CD4-positive, alpha-beta T cell treated with Interleukin-4 for 4 hours (primary cell): ENCODE results near the gene KRTAP3-2.

Experiments
- DNase-seq: peaks from one replicate; pipeline ENCODE4 v3.0.0-alpha.2; 2020

KRTAP3-2 gene

DNA sequence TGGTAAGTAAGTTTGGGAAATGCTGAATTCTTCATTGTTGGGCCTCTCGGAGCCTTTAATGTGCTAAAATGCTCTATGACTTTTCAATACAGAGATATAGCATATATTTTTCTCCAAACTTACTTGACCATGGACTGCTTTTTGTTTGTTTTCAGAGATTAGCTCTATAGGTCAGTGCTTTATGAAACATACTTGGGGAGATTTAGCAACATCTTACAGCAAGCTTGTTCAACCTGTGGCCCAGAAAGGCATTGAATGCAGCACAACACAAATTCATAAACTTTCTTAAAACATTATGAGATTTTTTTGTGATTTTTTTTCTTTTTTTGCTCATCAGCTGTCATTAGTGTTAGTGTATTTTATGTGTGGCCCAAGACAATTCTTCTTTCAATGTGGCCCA is 10.2 kb upstream of the KRTAP3-2 start:
- no peak for DNase-seq

- DNase-seq = no peak
Observed at GRCh38 chr17:41009301-41009760, 9.6 kb upstream of the KRTAP3-2 start.

DNA sequence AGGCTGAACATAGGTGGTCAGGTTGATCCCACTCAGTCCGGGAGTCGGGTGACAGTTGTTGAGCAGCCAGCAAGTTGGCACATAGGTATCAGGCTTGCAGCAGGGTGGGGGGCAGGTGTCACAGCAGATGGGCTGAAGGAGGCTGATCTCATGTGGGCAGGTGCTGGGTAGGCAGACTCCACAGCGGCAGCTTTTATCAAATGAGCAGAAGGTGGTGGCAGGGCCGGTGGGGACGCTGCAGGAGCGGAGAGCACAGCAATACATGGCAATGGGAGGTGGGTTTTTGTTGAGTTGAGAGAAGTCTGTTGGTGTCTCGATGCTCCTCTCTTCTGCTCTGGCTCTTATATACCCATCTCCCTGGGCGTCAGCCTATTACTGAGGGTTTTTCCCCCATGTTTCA is 9.1 kb upstream of the KRTAP3-2 start, which contains the start of gene KRTAP3-1:
KRTAP3-1 (minus strand) TSS at position 318 of the 400 bp plus-strand sequence; CDS start at position 264, 54 bp downstream.
- no peak for DNase-seq

GRCh38 chr17:41004397-41004796 is 4.7 kb upstream of the KRTAP3-2 start:
- no peak for DNase-seq

DNA sequence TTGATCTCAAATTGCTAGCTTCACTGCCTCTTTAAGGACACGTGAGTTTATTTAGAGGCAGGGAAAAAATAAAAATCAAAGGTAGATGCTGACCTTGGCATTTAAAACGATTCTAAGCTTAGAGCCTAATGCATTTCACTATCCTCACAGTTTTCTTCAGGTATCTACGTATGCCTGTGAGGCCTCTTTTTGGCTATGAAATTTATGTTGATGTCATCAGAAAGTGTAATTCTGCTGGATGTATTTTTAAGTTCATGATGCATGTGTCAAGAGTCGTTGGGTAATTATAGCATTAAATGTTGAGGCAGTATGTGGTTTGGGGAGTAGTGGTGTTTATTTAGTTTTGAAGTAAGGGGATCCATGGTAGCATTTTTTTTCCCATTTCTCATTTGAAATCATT is 4.2 kb upstream of the KRTAP3-2 start:
- no peak for DNase-seq

GRCh38 chr17:41002814-41003213 is 3.1 kb upstream of the KRTAP3-2 start:
- DNase-seq = no peak

GRCh38 chr17:41001795-41002194 is 2.1 kb upstream of the KRTAP3-2 start:
- no peak for DNase-seq

- DNase-seq = no peak
Observed at GRCh38 chr17:40997361-40997760, 2.3 kb downstream of the KRTAP3-2 start.

DNA sequence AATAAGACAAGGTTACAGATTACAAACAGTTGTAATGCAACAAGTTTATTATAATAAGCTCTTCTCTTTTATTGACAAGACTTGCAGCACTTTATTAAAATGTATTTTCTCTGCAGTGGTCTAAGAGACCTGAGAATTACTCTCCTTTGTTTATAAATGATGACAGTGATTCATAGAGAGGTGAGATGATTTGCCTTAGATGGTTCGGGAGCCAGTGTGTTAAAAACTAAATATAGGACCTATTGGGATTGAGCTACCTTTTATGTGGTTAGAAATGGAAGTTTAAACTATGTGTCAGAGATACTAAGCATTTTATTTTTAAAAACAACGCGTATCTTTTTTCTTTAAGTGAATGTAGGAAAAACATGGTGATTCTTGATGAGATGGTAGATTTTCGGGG is 2.9 kb downstream of the KRTAP3-2 start:
- DNase-seq = no peak

DNA sequence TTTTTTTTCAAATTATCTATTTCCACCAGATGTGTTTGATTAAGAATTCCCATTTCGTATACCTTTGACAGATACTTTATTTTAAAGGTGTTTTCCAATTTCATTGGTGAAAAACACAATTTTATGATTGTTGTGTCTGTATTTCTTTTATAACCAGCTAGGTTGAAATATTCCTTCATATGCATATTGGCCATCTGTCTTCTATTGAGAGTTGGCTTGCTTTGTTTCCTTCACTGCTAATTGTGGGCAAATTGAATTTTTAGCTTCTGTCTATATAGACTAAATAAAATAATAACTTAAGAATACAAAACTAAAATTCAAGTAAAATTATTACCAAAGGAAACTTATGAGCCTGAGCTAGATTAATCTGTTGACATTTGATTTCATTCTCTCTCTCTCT is 4.6 kb downstream of the KRTAP3-2 start:
- DNase-seq = no peak

DNA sequence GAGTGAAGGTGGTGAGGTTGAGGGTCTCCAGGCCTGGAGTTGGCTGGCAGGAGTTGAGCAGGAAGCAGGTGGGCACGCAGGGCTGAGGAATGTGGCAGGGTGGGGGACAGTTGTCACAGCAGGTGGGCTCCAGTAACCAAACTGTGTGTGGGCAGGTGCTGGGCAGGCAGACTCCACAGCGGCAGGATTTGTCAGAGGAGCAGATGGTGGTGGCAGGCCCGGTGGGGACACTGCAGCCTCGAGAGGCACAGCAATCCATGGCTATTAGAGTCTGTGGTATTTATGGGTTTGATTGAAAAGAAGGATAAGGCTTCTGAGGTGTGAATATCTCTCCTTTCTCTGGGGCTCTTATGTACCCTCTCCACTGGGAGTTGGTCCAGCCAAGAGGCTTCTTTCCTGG is 5.9 kb downstream of the KRTAP3-2 start, which contains the start of gene KRTAP3-3:
KRTAP3-3 (minus strand) TSS at position 326 of the 400 bp plus-strand sequence; CDS start at position 259, 67 bp downstream.
- DNase-seq = no peak

GRCh38 chr17:40993084-40993483 is 6.6 kb downstream of the KRTAP3-2 start:
- DNase-seq = no peak

- no peak for DNase-seq
Observed at GRCh38 chr17:40992666-40993065, 7.0 kb downstream of the KRTAP3-2 start.

DNA sequence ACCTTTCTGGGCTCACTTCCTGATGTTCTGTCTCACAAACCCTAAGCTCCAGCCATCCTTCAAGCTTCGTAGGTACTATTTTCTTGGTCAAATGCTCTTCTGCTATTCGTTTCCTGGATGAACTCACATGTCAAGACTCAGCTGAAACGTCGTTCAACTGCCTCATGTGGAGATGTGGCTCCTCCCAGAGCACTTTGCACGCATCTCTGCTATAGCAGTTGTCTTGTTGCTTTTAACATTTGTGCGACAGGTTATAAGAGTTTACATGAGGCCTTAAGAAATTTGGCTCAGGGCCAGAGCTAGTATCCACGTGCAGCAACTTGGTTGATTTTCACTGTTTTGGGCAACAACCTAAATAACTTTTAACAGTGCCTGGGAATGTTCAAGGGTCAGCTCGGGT is 12.8 kb downstream of the KRTAP3-2 start:
- DNase-seq = no peak

- DNase-seq = no peak
Observed at GRCh38 chr17:40984226-40984625, 15.5 kb downstream of the KRTAP3-2 start, which contains the start of gene KRT40. TSS of gene KRT40 (minus strand) at chr17:40984326. CDS start at chr17:40984273, 53 bp downstream.

DNA sequence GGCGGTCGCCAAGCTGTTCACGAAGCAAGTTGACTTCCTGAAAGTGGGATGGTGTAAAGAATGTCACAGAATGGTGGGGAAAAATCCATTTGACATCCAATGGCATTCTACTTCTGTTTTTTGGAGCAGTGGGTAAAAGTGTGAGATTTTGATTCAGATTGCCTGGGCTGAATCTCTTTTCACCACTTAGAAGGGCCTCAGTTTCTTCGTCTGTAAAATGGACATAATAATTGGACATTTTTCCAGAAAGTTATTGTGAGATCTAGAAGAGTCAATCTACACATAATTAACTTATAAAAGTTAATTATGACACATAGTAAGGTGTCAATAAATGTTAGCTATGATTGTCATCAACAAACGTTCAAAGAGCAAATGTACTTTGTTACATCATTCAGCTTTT is 18.6 kb downstream of the KRTAP3-2 start:
- no peak for DNase-seq

DNA sequence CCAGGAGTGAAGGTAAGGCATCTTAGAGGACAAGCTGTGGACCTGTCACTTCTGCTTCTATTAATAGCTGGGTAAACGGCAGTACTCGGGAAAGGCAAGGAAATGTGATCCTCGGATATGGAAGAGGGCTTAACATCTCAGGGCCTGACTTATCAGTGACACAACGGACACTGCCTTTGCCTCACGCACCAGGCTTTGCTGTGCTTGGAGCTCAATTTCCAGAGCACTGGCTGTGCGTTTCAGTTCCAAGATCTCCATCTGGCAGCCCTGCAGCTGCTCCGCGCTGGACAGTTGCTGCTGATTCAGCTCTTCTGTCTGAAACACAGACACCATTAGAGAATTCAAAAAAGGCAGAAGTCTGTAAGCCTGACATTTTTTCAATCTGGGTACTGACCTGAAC is 19.1 kb downstream of the KRTAP3-2 start:
- no peak for DNase-seq

GRCh38 chr17:40980117-40980516 is 19.6 kb downstream of the KRTAP3-2 start:
- no peak for DNase-seq

DNA sequence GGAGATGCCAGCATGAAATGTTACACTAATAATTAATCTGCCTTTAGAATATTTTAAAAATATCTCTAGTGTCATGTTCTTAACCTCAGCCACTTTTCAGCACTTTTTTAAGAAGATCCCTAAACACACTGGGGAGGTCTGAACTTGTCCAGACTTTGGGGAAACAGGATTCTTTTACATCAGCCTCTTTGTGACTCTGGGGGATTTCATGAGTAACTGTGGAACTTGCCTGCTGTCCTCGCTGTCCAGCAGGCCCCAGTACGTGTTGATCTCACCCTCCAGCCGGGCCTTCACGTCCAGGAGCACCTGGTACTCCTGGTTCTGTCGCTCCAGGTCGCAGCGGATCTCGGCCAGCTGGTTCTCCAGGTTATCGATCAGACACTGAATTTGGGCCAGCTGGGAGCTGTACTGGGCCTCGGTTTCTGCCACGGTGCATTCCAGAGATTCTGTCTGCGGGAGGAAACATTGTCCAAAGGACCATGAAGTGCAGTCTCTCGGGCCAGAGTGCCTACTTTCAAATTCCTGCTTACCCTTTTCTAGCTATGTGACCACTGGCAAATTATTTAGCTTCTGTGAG is 21.0 kb downstream of the KRTAP3-2 start:
- DNase-seq = no peak

- no peak for DNase-seq
Observed at GRCh38 chr17:40975516-40975915, 24.2 kb downstream of the KRTAP3-2 start.

DNA sequence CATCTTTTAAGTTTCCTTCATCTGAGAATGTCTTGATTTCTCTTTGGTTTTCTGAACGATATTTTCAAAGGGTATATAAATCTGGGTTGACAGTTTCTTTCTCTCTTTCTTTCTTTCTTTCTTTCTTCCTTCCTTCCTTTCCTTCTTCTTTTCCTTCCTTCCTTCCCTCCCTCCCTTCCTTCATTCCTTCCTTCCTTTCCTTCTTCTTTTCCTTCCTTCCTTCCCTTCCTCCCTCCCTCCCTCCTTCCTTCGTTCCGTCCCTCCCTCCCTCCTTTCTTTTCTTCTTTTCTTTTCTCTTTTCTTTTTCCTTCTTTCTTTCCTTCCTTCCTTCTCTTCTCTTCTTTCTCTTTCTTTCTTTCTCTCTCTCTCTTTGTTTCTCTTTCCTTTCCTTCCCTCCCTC is 25.3 kb downstream of the KRTAP3-2 start:
- no peak for DNase-seq

- DNase-seq = no peak
Observed at GRCh38 chr17:40967582-40967981, 32.1 kb downstream of the KRTAP3-2 start.

GRCh38 chr17:40966848-40967247 is 32.9 kb downstream of the KRTAP3-2 start, which contains the start of gene KRT39:
TSS of gene KRT39 (minus strand) at chr17:40966948. CDS start at chr17:40966856, 92 bp downstream.
- no peak for DNase-seq

DNA sequence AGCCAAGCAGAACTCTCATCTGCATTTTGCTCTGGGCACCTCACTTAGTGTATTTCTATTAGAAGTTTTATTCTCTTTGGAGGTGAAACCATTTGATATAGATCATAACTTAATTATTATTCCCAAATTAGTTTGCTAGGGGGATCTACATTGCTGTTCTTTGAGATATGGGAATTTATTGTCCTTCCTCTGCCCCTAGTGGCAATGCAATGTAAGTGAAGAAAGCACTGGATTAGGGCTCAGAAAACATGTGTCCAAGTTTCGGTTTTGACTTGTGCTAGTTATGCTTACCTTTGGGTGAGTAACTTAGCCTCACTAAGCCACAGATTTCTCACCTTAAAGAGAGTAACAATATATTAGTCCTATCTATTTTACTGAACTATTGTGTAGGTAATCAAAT is 35.9 kb downstream of the KRTAP3-2 start:
- peak; percentile 27 for DNase-seq

GRCh38 chr17:40962059-40962561 is 37.6 kb downstream of the KRTAP3-2 start:
- DNase-seq = no peak
